ENCODE measurements around the gene UQCRFS1. TPM values are rescaled to one million over a fixed set of nuclear protein-coding genes. Genes with fewer than 3 reads are reported as not detected.

UQCRFS1 gene
- total RNA-seq, 4 donors from 2014 or later: 78.1 to 142 (median 106) TPM

DNA sequence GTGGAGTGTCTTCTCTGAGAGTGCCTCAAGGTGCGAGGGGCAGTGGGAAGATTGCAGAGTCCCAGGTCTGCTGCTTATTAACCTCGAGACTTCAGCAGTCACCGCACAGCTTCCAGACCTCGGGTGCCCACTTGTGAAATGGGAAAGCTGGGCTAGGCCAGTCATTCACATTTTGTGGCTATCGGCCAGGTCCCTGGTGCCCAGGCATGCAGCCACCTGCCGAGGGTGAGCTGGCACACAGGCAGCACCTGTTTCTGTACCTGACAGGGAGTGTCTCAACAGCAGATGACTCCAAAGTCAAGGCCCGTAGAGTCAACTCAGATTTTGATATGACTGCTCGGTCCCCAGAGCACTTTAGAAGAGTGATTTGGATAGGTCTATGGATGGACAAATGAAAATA is 21.9 kb downstream of the UQCRFS1 start:
- intact Hi-C loops (cut with DNase I; ENCODE audit: low total_unique reads) (no loop called here), in situ Hi-C loops (cut with MboI; ENCODE audit: low sequenced_read_pairs in 4 of 4) (no loop called here)
- Histone ChIP-seq H3K4me3 (no peak overlapping the region), H3K36me3 (no peaks in the 10 kb centered on the region), H3K27ac (no peak overlapping the region), H3K4me1 (no peaks in the 10 kb centered on the region), H3K27me3 (no peaks in the 10 kb centered on the region), H3K9me3 (no peaks in the 10 kb centered on the region)
- no peak for DNase-seq
- ATAC-seq: no peak
- TF ChIP-seq POLR2A (IDR thresholded peaks at IDR 0.05): no peak
- TF ChIP-seq, protein P1, sequence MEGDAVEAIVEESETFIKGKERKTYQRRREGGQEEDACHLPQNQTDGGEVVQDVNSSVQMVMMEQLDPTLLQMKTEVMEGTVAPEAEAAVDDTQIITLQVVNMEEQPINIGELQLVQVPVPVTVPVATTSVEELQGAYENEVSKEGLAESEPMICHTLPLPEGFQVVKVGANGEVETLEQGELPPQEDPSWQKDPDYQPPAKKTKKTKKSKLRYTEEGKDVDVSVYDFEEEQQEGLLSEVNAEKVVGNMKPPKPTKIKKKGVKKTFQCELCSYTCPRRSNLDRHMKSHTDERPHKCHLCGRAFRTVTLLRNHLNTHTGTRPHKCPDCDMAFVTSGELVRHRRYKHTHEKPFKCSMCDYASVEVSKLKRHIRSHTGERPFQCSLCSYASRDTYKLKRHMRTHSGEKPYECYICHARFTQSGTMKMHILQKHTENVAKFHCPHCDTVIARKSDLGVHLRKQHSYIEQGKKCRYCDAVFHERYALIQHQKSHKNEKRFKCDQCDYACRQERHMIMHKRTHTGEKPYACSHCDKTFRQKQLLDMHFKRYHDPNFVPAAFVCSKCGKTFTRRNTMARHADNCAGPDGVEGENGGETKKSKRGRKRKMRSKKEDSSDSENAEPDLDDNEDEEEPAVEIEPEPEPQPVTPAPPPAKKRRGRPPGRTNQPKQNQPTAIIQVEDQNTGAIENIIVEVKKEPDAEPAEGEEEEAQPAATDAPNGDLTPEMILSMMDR (IDR thresholded peaks at IDR 0.05 in 4 of 5, conservative IDR thresholded peaks at IDR 0.05 in 1 of 5): no peak

DNA sequence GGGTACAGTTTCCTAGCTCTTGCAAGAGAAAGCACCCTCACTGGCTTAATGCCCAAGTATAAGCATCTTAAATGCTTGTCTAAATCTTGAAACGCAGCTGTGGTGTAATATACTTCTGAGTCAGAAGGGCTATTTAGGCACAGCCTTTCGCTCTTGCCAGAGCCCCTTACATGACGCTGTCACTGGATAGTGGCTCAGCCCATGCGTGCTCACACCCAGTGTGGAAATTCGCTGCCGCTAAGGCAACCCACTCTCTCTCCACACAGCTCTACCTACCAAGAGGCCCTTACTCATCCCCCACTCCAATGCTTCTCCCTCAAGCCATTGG is 24.0 kb downstream of the UQCRFS1 start:
- no peaks in the 10 kb centered on the region for H3K4me1 ChIP-seq
- DNase-seq (no peak), ATAC-seq (peak; percentile 27 to 60)
- H3K27ac ChIP-seq: no peak overlapping the region
- in situ Hi-C loops (cut with MboI; ENCODE audit: low sequenced_read_pairs in 4 of 4): no loop called here
- H3K36me3 ChIP-seq: no peaks in the 10 kb centered on the region
- TF ChIP-seq, protein P1 (IDR thresholded peaks at IDR 0.05 in 4 of 5, conservative IDR thresholded peaks at IDR 0.05 in 1 of 5): no peak
- no peak for TF ChIP-seq POLR2A (IDR thresholded peaks at IDR 0.05)
- intact Hi-C loops (cut with DNase I; ENCODE audit: low total_unique reads): no loop called here
- H3K9me3 ChIP-seq: no peaks in the 10 kb centered on the region
- H3K4me3 ChIP-seq: no peak overlapping the region
- no peaks in the 10 kb centered on the region for H3K27me3 ChIP-seq

DNA sequence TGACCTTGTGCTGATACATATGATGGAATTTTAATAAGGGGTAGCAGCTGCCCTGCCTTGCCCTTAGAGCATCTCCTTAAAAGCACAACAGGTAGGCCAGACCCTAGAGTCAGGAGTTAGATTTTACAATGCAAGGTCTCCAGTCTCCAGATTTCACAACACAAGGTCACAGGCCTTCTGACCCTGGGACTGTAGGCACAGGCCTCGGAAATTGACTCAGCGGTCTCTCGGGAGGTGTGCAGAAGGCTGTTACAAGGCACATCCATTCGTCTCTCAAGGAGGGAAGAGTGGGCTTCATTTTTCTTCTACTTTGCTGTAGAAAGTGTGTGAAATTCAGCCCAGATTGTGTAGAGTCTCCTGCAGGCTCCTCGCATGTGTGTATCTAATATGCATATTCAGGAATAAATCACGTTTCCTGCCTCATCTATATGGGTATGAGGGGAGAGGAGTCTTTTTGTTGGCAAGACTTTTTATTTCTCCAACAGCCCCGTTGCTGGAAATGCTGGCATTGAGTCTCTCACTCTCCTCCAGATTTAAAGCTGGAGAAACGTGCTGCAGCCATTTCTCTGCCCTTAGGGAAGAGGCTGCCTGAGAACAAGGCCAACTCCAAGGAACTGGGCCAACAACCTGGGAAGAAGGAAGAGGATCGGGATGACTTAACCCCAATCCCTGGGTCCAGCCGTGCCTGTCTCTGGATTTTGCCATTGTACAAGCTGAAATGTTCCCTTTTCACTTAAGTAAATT is 24.5 kb downstream of the UQCRFS1 start:
- Histone ChIP-seq H3K4me1 (no peaks in the 10 kb centered on the region), H3K36me3 (no peaks in the 10 kb centered on the region), H3K27ac (no peak overlapping the region), H3K27me3 (no peaks in the 10 kb centered on the region), H3K9me3 (no peaks in the 10 kb centered on the region), H3K4me3 (no peak overlapping the region)
- intact Hi-C loops (cut with DNase I; ENCODE audit: low total_unique reads): no loop called here
- peak in 1 of 2 donors; percentile 42 for DNase-seq
- in situ Hi-C loops (cut with MboI; ENCODE audit: low sequenced_read_pairs in 4 of 4): no loop called here
- ATAC-seq: peak; percentile 46 to 56
- TF ChIP-seq, protein P1 (IDR thresholded peaks at IDR 0.05 in 4 of 5, conservative IDR thresholded peaks at IDR 0.05 in 1 of 5): no peak
- TF ChIP-seq POLR2A (IDR thresholded peaks at IDR 0.05): no peak

DNA sequence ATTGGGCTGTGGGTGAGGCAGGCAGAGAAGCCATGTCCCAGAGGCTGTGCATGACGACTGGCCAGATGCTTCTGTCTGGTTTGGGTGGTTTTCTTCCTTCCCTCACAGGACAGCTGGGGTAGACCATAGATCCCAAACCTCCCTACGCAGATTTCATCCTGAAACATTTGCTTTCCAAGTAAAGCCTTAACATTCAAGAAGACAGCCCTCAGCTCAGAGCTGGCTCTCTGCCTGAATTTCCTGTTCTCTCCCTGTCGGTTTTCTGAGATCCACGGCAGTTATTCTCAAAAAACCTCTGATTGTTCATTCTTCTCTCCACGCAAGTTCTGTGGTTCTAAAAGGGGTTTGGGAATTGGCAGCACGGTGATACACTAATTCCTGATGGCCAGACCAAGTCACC is 25.3 kb downstream of the UQCRFS1 start:
- no peak for TF ChIP-seq POLR2A (IDR thresholded peaks at IDR 0.05)
- TF ChIP-seq, protein P1 (IDR thresholded peaks at IDR 0.05 in 4 of 5, conservative IDR thresholded peaks at IDR 0.05 in 1 of 5): no peak
- intact Hi-C loops (cut with DNase I; ENCODE audit: low total_unique reads) (no loop called here), in situ Hi-C loops (cut with MboI; ENCODE audit: low sequenced_read_pairs in 4 of 4) (no loop called here)
- Histone ChIP-seq H3K9me3 (no peaks in the 10 kb centered on the region), H3K36me3 (no peaks in the 10 kb centered on the region), H3K4me1 (no peaks in the 10 kb centered on the region), H3K27ac (no peak overlapping the region), H3K4me3 (no peak overlapping the region), H3K27me3 (no peaks in the 10 kb centered on the region)
- DNase-seq (no peak), ATAC-seq (no peak)

DNA sequence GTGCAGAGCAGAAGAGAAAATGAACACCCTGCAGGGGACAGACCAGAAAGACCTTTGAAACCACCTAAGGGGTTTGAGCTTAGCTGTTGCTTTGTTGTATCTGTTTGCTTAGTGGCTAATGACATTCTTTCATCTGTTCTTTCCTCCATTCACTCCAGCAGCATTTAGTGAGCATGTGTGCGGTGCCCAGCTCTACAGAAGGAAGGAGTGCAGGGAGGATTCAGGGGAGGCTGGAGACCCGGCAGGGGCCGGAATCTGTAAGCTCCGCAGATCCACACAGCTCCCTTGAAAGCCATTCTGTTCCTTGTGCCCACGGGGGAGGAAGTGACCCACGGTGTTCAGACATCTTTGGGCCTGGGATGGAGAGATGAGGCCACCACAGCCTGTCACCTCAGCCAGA is 27.5 kb downstream of the UQCRFS1 start:
- intact Hi-C loops (cut with DNase I; ENCODE audit: low total_unique reads) (no loop called here), in situ Hi-C loops (cut with MboI; ENCODE audit: low sequenced_read_pairs in 4 of 4) (no loop called here)
- Histone ChIP-seq H3K27ac (no peak overlapping the region), H3K36me3 (no peaks in the 10 kb centered on the region), H3K4me1 (no peaks in the 10 kb centered on the region), H3K9me3 (no peaks in the 10 kb centered on the region), H3K4me3 (no peak overlapping the region), H3K27me3 (no peaks in the 10 kb centered on the region)
- no peak for ATAC-seq
- no peak for TF ChIP-seq POLR2A (IDR thresholded peaks at IDR 0.05)
- TF ChIP-seq, protein P1 (IDR thresholded peaks at IDR 0.05 in 4 of 5, conservative IDR thresholded peaks at IDR 0.05 in 1 of 5): no peak
- DNase-seq: no peak
